Renal pelvis (tissue), 4 donors: ENCODE measurements around the gene CCNH. TPM values are rescaled to one million over a fixed set of nuclear protein-coding genes. Genes with fewer than 3 reads are reported as not detected.

Experiments
- DNase-seq: peaks from one replicate; pipeline ENCODE4 v3.0.0-alpha.2; 2013
- polyA plus RNA-seq, 3 donors: library from polyadenylated mRNA; unstranded; fragments of 120-200 nt; gene quantifications; one replicate each; pipeline ENCODE4 v1.2.1, GENCODE V29; 2013; ENCODE audit not compliant: insufficient read length in 3 of 3

The CCNH gene
- polyA plus RNA-seq, 3 donors, result 44.1 to 49.9 (median 46.8) TPM

DNA sequence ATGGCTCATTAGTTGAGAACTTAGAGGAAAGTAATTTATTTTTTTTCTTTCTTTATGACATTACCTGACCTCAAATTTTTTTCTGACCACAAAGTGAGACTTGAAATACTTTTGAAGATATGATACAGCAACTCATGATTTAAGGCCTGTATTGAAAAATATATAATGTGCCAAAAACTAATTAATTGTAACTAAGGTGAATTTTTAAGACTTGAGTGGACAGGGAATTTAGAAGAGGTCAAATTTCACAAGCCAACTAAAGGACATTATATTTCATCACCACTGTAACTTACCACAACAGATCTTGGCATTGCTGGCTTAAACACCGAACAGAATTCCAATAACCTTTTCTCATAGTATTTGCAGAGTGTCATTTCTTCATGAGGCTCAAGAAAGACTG is 1.8 kb downstream of the CCNH start:
- DNase-seq, result no peak

DNA sequence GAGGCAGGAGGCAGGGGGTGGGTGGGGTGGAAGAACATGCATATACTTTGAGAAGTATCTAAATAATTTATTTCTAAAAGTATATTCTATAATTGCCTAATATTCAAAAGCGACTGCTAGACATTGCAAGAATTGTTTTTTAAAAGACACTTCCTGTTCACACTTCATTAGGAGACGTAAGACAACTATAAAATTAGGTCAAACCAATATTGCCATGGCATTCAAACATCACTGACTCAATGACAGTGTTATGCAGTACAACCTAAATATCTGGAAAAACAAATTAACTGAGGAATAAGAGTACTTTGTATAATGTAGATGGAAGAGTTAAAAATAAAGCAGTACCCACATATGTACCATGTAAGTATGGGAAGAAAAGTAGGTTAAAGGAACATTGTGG is 4.5 kb downstream of the CCNH start:
- no peak for DNase-seq

DNA sequence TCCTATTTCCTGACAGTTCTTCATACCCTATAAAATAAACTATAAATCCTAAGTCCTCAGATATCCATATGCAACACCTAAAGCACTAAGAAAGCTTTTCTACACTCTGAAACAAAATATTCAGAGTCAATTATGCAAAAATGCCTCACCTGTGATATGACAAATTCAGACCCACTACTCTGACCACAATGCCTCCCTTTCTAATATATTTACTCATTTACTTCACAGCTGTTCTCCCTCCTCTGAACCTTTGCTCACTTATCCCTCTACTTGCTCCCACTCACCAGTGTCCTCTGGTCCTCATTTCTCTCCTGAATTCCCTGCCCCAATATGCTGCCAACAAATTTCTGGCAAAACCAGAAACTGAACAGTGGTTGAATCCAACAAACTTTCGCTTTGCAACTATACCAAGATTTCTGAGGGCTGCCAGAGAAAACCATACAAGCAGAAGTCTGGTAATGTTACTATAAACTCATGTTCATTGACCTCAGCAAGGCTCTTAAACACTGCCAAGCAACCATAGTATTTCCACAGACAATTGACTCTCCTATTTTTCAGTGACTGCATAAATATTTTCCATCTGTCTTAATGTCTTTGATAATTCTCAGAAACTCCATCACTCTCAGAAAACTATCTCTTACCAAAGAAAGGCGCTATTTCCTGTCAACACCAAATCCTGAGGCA is 7.1 kb downstream of the CCNH start:
- DNase-seq, result no peak

DNA sequence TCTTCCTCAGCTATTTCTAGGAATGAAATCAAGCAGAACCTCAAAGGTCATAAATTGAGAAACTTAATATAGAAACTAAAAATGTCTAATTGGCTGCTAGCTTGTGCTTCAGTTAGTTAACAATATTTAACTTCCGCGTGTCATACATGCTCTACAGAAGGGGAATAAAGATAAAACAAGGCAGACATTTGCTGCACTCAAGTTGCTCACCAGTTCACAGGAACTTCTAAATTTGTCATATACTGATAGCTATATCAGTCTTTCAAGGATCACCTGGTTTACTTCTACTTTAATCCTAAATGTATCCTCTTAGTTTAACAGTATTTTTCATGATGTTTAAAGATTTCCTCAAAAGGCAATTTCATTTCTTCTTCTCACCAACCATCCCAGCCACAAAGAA is 8.4 kb downstream of the CCNH start:
- no peak for DNase-seq

DNA sequence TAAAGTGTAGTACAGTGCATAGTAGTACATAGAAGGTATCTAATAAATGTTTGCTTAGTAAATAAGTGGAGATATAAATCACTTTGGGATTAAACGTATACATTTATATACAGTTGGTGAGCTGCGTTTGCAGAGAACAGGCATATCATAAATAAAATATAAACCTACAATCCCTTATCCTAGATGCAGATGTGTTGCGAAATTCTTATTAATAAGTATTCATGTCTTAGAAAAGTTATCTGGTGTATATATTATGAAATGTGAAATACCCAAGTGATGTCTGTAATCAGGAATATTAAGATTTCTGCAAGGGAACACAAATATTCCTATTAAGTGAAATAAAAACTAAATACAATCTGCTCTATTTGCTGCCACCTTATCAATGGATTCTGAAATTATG is 8.8 kb downstream of the CCNH start:
- no peak for DNase-seq

DNA sequence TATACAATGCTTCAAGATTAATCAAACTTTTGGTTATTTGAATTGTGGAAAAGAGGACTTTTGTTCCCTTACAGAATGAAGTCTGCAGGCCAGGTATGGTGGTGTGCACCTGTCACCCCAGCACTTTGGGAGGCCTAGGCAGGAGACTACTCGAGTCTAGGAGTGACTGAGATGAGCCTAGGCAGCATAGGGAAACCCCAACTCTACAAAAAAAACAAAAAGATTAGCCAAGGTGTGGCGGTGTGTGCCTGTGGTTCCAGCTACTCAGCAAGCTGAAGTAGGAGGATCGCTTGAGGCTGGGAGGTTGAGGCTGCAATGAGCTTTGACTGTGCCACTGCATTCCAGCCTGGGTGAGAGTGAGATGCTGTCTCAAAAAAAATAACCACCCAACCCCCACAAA is 9.3 kb downstream of the CCNH start:
- no peak for DNase-seq

DNA sequence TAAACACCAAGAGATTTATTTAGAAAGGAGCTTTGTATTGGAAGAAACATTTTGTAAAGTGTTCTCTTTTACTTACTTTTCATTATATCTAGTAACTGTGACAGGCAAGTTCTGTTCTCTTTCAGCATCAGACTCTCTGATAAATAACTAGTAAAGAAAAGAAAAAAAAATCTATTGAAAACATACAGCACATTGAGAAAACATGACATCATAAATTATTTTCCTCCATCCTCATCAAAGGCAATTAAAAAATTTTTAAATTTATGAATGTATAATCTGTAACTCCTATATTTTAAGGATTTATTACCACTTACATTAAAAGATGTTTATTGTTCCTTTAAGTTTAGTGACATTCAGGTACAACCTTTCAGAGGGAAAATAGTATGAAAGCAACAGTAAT is 11.1 kb downstream of the CCNH start:
- DNase-seq, result no peak

DNA sequence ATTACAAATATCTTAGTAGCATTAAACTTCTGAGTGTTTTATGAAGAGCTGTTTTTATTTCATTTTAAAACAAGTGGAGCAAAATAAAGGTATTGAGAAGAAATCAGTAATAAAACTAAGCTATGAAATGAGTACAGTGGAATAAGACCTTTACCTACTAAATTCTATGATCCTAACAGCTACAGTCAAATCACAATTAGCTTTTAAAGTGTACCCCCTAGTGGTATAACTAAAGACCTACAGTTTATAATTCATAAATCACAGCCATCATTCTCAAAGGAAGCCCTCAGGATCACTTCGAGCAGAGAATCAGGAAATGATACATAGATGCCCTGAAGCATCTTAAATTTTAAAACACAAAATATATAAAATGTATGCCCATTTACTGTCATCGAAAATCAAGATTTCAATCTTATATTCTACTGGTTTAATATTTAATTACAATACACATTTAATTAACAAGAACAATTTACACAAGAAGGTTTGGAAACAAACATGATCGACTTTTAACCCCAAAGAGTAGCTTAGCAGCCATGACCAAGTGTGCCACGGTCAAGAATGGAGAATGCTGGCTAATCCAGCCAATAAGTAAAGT is 12.3 kb downstream of the CCNH start:
- DNase-seq, result no peak

DNA sequence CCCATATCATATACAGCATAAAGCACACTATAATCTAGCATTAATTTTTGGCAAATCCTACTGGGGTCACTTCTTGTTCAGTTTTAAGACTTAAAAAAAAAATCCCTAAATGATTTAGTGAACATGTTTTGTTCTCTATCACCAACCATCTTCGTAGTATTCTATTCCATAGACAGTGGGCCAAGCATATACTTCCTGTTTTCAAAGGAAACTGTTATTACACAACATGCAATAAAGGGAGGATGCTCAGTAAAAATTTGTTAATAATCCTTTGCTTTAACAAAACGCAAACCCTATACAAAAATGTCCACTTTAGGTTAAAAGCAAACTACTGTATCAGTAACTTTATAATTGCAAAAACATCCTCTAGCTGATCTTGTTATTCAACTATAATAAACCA is 13.0 kb downstream of the CCNH start:
- DNase-seq, result no peak

DNA sequence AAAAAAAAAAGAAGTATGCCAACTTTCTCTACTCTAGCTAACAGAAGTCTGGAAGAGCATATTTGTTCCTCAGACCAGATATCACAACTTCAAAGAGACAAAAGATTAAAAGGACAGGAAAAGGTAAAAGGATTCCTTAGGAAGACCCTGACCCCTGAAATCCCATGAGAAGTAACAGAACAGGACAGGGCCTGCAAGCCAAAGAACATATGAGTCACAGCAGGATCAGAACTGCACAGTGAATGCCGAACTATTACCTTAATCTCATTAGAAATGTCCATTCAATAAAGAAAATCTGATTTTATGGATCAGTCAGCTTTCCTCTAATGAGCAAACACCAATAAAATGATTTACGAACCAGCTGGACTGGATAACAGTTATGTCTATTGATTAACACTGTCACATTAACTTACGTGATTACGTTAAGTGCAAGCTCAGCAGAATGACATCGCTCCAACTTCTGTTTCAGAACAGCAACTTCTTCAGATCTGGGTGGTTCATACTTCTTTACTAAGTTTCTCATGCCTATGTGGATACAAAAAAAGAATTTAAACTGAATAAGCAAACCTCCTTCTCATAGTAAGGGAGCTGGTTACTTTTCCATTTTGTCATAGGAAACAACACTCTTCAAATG is 13.6 kb downstream of the CCNH start:
- no peak for DNase-seq

DNA sequence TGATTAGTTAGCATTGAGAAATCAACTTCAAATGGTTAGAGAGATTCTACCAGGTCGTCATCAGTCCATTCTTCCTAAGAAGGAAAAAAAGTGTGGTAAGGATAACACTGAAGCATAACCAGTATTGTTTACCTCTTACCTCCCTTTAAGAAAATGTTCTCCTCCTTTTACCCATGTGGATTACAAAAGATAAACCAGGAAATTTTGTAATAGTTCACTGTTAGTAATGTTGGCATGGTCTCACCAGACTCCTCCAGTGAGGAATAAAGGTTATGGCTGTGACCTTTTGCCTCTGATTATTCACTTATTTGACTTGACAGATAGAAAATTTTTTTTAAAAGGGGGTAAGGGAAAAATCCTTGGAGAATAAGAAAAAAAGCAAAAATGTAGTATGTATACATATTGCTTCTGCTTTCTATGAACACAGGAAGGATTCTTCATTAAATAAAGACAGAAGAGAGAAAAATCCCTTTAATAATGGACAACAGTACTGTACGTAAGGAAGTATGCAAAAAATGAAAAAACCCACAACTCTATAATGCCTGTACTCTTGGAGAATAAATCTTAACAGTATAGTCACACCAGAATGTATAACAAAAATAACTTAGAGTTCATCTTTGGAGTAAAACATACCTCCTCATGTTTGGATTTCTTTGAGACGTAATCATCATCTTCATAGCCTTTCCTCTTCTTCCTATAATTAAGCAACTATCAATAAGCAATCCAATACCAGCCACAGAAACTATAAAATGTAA is 18.1 kb downstream of the CCNH start:
- DNase-seq, result no peak

DNA sequence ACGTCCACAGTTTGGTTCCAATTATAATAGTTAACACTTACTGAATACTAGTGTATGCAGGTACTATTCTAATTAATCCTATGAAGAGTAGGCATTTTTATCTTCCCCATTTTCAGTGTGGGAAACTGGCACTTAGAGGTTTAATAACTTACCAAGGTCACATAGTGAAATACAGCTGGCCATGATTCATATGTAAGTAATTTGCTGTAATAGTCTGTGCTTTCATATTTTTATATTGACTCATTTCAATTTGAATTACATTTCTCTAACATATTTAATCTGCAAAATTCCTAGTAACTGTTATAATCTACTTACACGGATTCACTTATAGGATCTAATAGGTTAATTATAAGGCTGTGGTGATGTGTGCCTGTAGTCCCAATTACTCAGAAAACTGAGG is 19.4 kb downstream of the CCNH start:
- no peak for DNase-seq

DNA sequence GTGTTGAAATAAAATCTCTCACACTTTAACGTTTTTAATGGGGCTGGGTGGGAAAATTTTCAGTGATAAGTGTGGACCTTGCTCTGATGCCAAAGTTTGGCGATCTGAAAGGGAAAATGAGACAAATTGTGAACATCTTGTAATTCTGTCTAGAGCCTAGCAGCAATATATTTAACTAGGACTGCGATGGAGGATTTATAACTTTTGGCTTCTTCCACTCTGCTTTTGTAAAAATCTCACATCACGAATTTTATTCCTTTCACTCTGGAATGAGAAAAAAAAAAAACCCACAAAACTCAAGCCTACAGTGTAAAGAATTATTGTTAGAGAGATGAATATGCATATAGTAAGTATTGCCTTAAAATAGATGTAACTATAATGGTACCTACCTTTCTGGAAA is 19.9 kb downstream of the CCNH start:
- DNase-seq, result no peak

DNA sequence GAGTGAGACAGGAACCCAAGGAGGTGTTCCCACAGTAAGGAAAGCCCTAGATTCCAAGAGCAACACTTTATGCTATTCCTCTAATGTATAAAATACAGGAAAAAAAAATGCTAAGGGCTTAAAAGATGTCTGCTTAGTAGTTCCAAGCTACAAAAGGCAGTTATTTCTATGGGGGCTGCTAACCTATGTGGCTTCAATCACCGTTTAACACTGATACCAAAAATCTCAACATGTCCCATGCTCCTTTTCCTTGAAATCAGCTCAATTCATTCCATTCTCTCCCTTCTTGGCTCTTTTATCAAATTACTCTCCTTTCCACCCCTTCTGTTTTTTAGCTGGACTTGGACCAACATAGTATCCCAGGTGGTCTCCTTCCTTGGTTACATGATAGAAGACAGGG is 20.6 kb downstream of the CCNH start:
- no peak for DNase-seq

DNA sequence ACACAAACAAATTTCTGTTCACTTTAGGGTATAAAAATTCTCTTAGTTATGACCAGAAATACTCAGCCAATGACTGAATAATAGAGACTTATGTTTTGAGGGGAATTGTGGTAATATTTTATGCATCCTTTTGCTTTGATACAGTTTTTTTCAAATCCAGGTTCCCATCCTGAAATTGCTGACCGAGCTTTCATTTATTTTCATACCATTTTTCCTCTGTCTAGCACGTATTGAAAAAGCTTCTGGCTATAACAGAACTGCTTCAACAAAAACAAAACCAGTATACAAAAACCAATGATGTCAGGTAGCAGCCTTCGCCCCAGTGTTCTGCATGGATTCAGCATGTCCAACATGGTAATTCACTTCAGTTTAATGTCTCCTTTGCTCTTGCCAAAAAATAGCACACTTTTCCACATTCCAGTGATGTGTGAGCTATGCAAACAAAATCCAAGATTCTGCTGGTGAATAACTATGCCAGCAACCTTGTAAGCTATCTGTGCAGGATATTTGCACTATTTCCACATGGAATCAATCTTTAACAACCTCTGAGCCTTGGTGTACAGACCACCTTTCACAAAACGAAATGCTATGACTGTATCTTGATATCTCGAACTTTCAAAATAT is 22.0 kb downstream of the CCNH start:
- no peak for DNase-seq

DNA sequence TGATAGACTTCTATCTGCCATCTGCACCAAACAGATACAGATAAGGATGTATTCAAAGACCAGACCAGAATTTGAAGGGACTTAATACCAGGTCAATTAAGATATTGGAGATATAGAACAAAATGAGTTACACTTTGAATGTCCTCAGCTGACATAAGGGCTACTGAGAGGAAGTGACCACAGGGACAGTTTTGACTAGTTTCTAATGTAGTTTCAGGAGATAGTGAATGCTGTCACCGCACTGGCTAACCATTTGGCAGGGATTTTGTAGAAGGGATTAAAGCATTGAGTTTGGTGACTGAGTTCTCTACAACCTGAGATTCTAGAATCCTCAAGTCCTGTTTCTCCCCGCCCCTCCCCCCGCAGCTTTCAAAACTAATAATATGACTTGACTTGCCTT is 22.7 kb downstream of the CCNH start:
- DNase-seq, result no peak

DNA sequence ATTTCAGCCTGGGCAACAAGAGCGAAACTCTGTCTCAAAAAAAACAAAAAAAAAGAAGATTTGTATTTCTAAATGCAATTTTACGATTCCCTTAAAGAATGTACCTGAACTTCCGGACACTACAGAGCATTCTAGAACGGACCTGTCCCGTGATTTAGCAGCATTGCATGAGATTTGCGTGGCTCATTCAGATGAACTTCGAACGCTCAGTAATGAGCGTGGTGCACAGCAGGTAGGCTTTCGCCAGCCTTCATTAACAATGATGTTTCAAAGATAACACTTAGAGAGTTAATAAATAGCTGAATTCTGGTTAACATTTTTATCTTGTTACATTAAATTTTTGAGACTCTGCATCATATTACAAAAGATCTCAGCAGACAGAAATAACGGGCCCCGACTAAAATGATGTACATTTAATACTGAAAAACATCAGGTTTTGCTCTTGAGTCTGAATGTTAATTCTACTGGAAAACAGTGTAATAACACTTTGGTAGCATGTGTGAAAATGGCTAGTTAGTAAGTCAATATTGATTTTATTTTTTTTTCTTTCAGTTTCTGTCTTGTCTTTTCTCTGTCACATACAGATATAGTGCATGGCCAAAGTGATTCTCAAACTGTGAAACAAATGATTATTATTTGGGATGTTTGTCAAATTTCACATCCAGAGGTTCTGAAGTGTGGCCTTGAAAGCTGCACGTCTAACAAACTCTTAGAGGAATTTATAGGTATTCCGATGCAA is 23.3 kb downstream of the CCNH start:
- DNase-seq, result no peak

DNA sequence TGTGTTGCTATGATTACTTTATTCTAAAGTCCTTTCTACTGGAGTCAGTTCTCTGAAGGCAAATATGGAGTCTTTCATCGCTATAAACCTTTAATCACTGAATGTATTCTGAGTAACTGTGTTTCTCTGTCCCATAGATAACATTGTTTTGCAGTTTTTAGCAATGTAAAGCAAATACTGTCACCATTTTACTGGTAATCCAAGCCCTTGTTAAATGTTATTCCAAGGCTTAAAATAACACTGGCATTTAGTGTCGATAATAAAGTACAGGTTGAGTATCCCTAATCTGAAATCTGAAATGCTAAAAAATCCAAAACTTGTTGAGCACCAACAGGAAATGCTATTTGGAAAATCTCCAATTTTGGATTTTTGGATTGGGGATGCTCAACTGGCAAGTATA is 24.6 kb downstream of the CCNH start:
- DNase-seq, result no peak

DNA sequence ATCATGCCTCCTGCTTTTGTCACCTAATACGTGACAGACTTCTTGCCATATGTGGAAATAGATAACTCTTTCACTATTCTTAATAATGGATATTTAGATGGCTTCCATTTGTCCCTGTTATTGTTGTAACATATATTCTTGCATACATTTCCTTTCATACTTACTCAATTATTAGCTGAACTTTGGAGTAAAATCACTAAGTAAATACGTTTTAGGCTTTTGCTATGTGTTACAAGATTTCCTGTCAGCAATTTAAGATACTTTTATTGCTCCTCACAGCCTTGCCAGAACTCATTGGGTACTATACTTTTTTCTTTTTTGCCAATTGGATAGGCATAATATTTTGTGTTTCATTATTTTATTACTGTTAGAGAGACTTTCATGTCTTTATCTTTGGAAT is 26.9 kb downstream of the CCNH start:
- no peak for DNase-seq

DNA sequence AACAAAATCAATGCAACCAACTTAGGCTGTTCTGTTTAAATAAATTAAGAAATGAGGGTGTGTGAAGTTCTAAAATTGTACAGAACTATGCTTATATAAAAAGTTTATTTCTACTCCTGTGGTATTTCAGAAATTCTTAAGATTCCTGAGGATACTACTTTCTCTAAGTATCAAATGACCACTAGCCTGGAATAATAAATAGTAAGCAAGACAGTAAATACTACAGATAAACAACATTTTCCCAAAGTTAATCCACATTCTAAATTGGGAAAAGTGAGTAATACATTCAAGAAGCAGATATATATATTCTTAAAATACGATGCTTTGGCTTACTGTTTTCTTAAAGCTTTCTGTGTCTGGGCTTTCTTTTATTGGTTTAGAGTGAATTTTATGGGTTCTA is 29.5 kb downstream of the CCNH start:
- DNase-seq, result no peak

DNA sequence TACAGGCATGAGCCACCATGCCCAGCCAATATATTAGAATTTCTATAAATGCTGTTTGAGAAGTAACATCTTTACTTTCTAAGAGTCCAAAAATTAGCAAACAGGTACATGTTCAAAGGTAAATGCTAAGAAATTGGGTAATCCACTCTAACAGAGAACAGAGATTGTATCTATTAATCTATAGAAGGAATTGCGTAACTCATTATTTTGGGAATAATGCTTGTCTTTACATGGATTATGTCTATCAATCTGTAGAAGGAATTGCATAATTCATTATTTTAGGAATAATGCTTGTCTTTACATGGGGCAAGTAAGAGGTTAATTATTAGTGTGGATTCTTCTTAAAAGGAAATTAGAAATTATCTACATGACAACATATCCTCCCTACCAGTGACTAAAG is 30.5 kb downstream of the CCNH start:
- no peak for DNase-seq

DNA sequence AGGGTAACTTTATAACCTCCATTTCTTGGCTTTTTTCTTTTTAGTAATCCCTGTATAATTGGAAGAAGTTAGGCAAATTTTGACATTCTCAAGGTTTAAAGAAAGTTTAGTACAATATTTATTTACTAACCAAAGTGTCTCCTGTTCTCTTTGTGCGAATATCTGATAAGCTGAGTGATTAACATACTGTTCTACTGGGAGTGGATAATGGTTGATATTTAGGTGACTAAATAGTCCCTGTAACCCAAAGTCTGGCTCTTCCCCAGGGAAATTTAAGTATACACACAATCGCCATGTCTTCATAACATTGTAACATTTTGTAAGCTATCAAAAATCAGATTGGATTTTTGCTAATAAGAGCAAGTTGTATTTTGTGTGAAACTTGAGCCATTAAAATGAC is 40.0 kb downstream of the CCNH start:
- no peak for DNase-seq
